K562 (cell line): Measurements from ENCODE around the gene MCL1. TPM values are rescaled to one million over a fixed set of nuclear protein-coding genes. Genes with fewer than 3 reads are reported as not detected.

Source experiments
- CHCHD3 ChIP-seq: fragments of 250-450 bp; sonication (Bioruptor Pico); IDR thresholded peaks from 2 replicates; pipeline ENCODE4 v2.1.2; 2022; ENCODE audit warnings: mild to moderate bottlenecking
- DPF2 ChIP-seq: fragments of 450-650 bp; IDR thresholded peaks from 2 replicates; pipeline ENCODE4 v1.6.1; 2016
- FOXJ2 ChIP-seq: fragments of 200-800 bp; sonication (Bioruptor generic); IDR thresholded peaks from 2 replicates; pipeline ENCODE4 v1.6.1; 2016; ENCODE audit warnings: missing genetic modification characterization, missing compliant biosample characterization
- HDAC1 ChIP-seq, 2 experiments: fragments of 450-650 bp; IDR thresholded peaks; 2 replicates each; pipeline ENCODE4 v1.6.1; 2016 to 2017; ENCODE audit warnings: inconsistent platforms in 1 of 2, mild to moderate bottlenecking in 1 of 2, moderate library complexity in 1 of 2
- HIVEP1 ChIP-seq: fragments of 250-450 bp; sonication (Bioruptor Pico); IDR thresholded peaks from 2 replicates; pipeline ENCODE4 v1.4.0; 2020; ENCODE audit warnings: mild to moderate bottlenecking
- HNRNPLL ChIP-seq: fragments of 200-400 bp; formaldehyde crosslinking; IDR thresholded peaks from 2 replicates; pipeline ENCODE4 v1.6.1; 2017; ENCODE audit warnings: low read length, low read depth, mild to moderate bottlenecking; ENCODE audit not compliant: poor library complexity, severe bottlenecking
- MXI1 ChIP-seq: IDR thresholded peaks from 2 replicates; pipeline ENCODE4 v1.6.1; 2011; ENCODE audit warnings: low read depth, mild to moderate bottlenecking, improper control_type of control experiment, low read length
- NCOA2 ChIP-seq, 2 experiments: fragments of 450-650 bp; IDR thresholded peaks; 2 replicates each; pipeline ENCODE4 v1.6.1; 2018; ENCODE audit warnings: mild to moderate bottlenecking in 2 of 2, moderate library complexity in 1 of 2; ENCODE audit not compliant: partially characterized antibody in 2 of 2
- POLR2B ChIP-seq: fragments of 450-650 bp; IDR thresholded peaks from 2 replicates; pipeline ENCODE4 v1.6.1; 2018; ENCODE audit warnings: low read depth; ENCODE audit not compliant: partially characterized antibody
- RBM14 ChIP-seq: fragments of 200-400 bp; formaldehyde crosslinking; IDR thresholded peaks from 2 replicates; pipeline ENCODE4 v1.6.1; 2018; ENCODE audit warnings: low read depth, mild to moderate bottlenecking, low read length, moderate library complexity, borderline replicate concordance; ENCODE audit not compliant: insufficient read depth
- SMAD3 ChIP-seq: fragments of 450-650 bp; formaldehyde crosslinking; conservative IDR thresholded peaks from 2 replicates; pipeline ENCODE4 v1.4.0; 2020; ENCODE audit warnings: mild to moderate bottlenecking
- SPI1 ChIP-seq: IDR thresholded peaks from 2 replicates; pipeline ENCODE4 v1.6.1; 2011; ENCODE audit warnings: low read depth, low read length, control low read depth, borderline replicate concordance
- SRSF1 ChIP-seq: fragments of 200-400 bp; formaldehyde crosslinking; IDR thresholded peaks from 2 replicates; pipeline ENCODE4 v1.6.1; 2017; ENCODE audit warnings: mild to moderate bottlenecking, low read depth, low read length, moderate library complexity
- TAF9B ChIP-seq: fragments of 450-650 bp; IDR thresholded peaks from 2 replicates; pipeline ENCODE4 v1.6.1; 2018; ENCODE audit warnings: mild to moderate bottlenecking; ENCODE audit not compliant: partially characterized antibody
- TCF7 ChIP-seq: sonication (generic); IDR thresholded peaks from 2 replicates; pipeline ENCODE4 v1.6.1; 2016; ENCODE audit warnings: antibody characterized with exemption, borderline replicate concordance
- YBX1 ChIP-seq: fragments of 450-650 bp; IDR thresholded peaks from 2 replicates; pipeline ENCODE4 v1.7.1; 2016; ENCODE audit warnings: mild to moderate bottlenecking
- ZNF140 ChIP-seq: fragments of 250-450 bp; sonication (Bioruptor Pico); IDR thresholded peaks from 2 replicates; pipeline ENCODE4 v1.8.0; 2021; ENCODE audit warnings: moderate library complexity, mild to moderate bottlenecking, inconsistent platforms
- ZNF511 ChIP-seq: sonication (generic); formaldehyde crosslinking; IDR thresholded peaks from 2 replicates; pipeline ENCODE4 v1.8.0; 2022; ENCODE audit warnings: mild to moderate bottlenecking, missing genetic modification reagents
- ZNF512 ChIP-seq: IDR thresholded peaks from 2 replicates; pipeline ENCODE4 v1.6.1; 2016; ENCODE audit warnings: missing genetic modification characterization, missing compliant biosample characterization
- ZNF586 ChIP-seq: fragments of 450-650 bp; formaldehyde crosslinking; conservative IDR thresholded peaks from 2 replicates; pipeline ENCODE4 v1.4.0; 2020; ENCODE audit warnings: mild to moderate bottlenecking, moderate library complexity
- ZNF778 ChIP-seq: fragments of 450-650 bp; formaldehyde crosslinking; IDR thresholded peaks from 2 replicates; pipeline ENCODE4 v1.4.0; 2020; ENCODE audit warnings: mild to moderate bottlenecking, moderate library complexity
- ZNF830 ChIP-seq: fragments of 250-450 bp; sonication (Bioruptor Pico); IDR thresholded peaks from 2 replicates; pipeline ENCODE4 v1.5.0; 2021; ENCODE audit warnings: mild to moderate bottlenecking
- polyA plus RNA-seq, 8 experiments: library from polyadenylated mRNA; depleted of rRNA in 4 of 8; stranded (reverse) in 5 of 8; unstranded in 3 of 8; fragments of >200 nt; fragmentation: Nextera tagmentation in 2 of 8; fragmentation: Illumina TruSeq in 1 of 8; extraction: Ambion mirVana in 2 of 8; extraction: Trizol in 1 of 8; gene quantifications; 2 replicates each; pipeline versions ENCODE4 v1.2.1 to v1.2.3, GENCODE V29; 2011 to 2014; ENCODE audit warnings: inconsistent platforms in 1 of 8, missing spikeins in 1 of 8
- total RNA-seq, 7 experiments: library from RNA; depleted of rRNA in 6 of 7; stranded (reverse); fragments of >200 nt in 6 of 7; fragmentation: Illumina TruSeq in 2 of 7; extraction: Trizol in 2 of 7; gene quantifications; 2 replicates each; pipeline versions ENCODE4 v1.2.1 to v1.2.3, GENCODE V29; 2011 to 2021; ENCODE audit warnings: low replicate concordance in 1 of 7
- TF ChIP-seq, protein P1 (sequence below), 2 experiments: fragments of 150-350 bp in 1 of 2; IDR thresholded peaks; 2 replicates each; pipeline ENCODE4 v1.6.1; 2012 to 2016; ENCODE audit warnings: low read depth in 2 of 2, low read length in 2 of 2, mild to moderate bottlenecking in 1 of 2, moderate library complexity in 1 of 2

The MCL1 gene
- total and polyA plus RNA-seq, 9 of the 15 experiments (the other 6 are each of a cell fraction or from before 2014, with no cell fraction given), result 27.1 to 224 (median 138) TPM

- TF ChIP-seq DPF2 (no peak), YBX1 (no peak), HDAC1 (IDR thresholded peaks at IDR 0.05) (peak in 1 of 2 experiments; percentile 46; a peak in 1 of 4 replicates), ZNF830 (peak; percentile 61; the same call in 1 of the 2 replicates), FOXJ2 (no peak), NCOA2 (IDR thresholded peaks at IDR 0.05; ENCODE audit: partially characterized antibody in 2 of 2) (no peak), SRSF1 (peak; percentile 70; the same call in 1 of the 2 replicates), ZNF512 (tag) (no peak), POLR2B (peak; percentile 98), HIVEP1 (CRISPR knock-in tag) (no peak), SPI1 (peak; percentile 97), ZNF511 (CRISPR knock-in tag) (peak; percentile 44; the same call in 1 of the 2 replicates), ZNF778 (CRISPR knock-in tag) (no peak), TAF9B (peak; percentile 95), TCF7 (no peak), ZNF586 (CRISPR knock-in tag) (0 out of 2 replicates have a peak, but pooled peaks have one; percentile 48), SMAD3 (CRISPR knock-in tag) (0 out of 2 replicates have a peak, but pooled peaks have one; percentile 26), ZNF140 (CRISPR knock-in tag) (no peak), RBM14 (peak; percentile 100), CHCHD3 (CRISPR knock-in tag) (no peak), MXI1 (no peak), HNRNPLL (peak; percentile 48)
- TF ChIP-seq, protein P1, sequence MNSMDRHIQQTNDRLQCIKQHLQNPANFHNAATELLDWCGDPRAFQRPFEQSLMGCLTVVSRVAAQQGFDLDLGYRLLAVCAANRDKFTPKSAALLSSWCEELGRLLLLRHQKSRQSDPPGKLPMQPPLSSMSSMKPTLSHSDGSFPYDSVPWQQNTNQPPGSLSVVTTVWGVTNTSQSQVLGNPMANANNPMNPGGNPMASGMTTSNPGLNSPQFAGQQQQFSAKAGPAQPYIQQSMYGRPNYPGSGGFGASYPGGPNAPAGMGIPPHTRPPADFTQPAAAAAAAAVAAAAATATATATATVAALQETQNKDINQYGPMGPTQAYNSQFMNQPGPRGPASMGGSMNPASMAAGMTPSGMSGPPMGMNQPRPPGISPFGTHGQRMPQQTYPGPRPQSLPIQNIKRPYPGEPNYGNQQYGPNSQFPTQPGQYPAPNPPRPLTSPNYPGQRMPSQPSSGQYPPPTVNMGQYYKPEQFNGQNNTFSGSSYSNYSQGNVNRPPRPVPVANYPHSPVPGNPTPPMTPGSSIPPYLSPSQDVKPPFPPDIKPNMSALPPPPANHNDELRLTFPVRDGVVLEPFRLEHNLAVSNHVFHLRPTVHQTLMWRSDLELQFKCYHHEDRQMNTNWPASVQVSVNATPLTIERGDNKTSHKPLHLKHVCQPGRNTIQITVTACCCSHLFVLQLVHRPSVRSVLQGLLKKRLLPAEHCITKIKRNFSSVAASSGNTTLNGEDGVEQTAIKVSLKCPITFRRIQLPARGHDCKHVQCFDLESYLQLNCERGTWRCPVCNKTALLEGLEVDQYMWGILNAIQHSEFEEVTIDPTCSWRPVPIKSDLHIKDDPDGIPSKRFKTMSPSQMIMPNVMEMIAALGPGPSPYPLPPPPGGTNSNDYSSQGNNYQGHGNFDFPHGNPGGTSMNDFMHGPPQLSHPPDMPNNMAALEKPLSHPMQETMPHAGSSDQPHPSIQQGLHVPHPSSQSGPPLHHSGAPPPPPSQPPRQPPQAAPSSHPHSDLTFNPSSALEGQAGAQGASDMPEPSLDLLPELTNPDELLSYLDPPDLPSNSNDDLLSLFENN (IDR thresholded peaks at IDR 0.05; ENCODE audit: low read depth in 2 of 2, low read length in 2 of 2), result peak in 1 of 2 experiments; percentile 83; a peak in 2 of 4 replicates
These were observed at the start of gene MCL1 (continued) for GRCh38 chr1:150579110-150579944.
